ENCODE data around the gene HGD. TPM values are rescaled to one million over a fixed set of nuclear protein-coding genes. Genes with fewer than 3 reads are reported as not detected.
A peak's percentile ranks its signal among the peaks of the same experiment; 100 is the strongest.
"Not testable (repeated sequence)": the region's sequence is repeated elsewhere in the genome, so short reads cannot be mapped to it uniquely, and the experiment has no call there.

Gene HGD
- polyA plus RNA-seq, 6 donors from 2014 or later, result 0.42 to 1.5 (median 0.85) TPM; not detected in 2

DNA sequence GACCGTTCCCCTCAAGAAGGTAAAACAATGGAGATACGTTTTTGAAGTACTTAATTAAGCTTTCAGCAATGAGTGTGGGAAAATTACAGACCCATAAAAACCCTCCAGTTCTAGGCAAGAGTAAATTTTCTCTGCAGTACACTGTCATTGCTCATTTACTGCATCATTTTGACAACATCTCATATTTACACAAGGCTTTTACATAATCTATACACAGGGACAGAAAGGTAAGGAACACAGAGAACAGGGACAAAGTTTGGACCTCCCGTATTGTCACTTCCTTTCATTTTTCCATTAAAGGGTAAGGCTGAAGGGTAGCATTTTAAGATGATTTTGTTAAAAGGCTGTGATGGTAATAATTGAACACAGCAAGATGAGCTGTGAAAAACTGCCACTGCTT lies 7.4 kb upstream of the HGD start:
- H3K27ac Mint-ChIP-seq, result peak overlapping the region in 2 of 6 donors; percentile 36 to 72
- no peak overlapping the region for H3K4me3 Mint-ChIP-seq
- ATAC-seq (ENCODE audit: low read depth in 2 of 2) (no peak), DNase-seq (no peak)
- no peaks in the 10 kb centered on the region for H3K9me3 Mint-ChIP-seq
- peaks cover 0 to 11% (median 0%) of the 10 kb centered on the region in 3 donors for H3K4me1 Mint-ChIP-seq
- H3K36me3 Mint-ChIP-seq, result peaks cover 0 to 7% of the 10 kb centered on the region in 2 donors
- no peaks in the 10 kb centered on the region for H3K27me3 Mint-ChIP-seq

DNA sequence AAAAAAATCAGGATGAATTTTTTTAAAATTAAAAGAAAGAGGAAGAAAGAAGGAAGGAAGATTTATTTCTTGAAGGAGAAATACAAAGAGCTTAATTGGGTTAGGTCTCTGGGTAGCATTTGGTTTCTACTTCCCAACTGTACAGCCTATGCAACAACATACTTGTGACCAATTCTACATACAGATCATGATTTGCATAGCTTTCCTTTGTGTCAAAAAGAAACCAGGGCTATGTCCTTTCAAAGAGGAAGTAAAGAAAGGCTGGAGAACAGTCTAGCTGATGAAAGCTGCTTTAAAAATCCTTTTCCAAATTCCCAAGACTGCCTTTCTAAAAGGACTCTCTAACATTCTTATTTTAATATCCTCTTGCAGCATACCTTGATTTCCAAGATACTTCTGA lies 6.1 kb upstream of the HGD start:
- Mint-ChIP-seq H3K4me3 (no peak overlapping the region), H3K9me3 (no peaks in the 10 kb centered on the region), H3K36me3 (peaks cover under 1 to 4% of the 10 kb centered on the region in 2 donors), H3K27me3 (no peaks in the 10 kb centered on the region), H3K4me1 (peaks cover 0 to 11% (median 0%) of the 10 kb centered on the region in 3 donors), H3K27ac (peak overlapping the region in 2 of 6 donors; percentile 7 to 32)
- ATAC-seq (ENCODE audit: low read depth in 2 of 2) (peak; percentile 81 to 83), DNase-seq (peak; percentile 12)

DNA sequence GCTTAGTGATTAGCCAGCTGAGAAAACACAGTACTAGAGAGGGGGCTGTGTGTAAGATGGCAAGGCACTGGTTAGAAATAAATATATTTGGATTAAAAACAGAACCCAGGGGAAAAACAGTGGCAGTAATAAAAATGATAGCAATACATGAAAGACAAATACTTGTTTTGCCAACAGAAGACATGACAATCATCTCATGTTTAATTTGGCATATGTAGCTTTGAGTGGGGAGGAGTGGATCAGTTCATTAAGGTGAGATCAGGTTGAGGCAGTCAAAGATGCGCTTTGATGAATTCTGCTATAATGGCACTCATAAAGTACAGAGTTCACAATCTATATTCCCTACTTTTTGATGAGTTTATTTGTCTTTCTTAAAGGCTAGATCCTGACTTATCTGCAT lies 3.4 kb upstream of the HGD start:
- no peak for DNase-seq
- H3K4me1 Mint-ChIP-seq, result peaks cover 0 to 14% (median 0%) of the 10 kb centered on the region in 3 donors
- peaks cover 0 to 4% of the 10 kb centered on the region in 2 donors for H3K36me3 Mint-ChIP-seq
- no peak overlapping the region for H3K27ac Mint-ChIP-seq
- no peaks in the 10 kb centered on the region for H3K27me3 Mint-ChIP-seq
- no peaks in the 10 kb centered on the region for H3K9me3 Mint-ChIP-seq
- H3K4me3 Mint-ChIP-seq, result no peak overlapping the region
- no peak for ATAC-seq (ENCODE audit: low read depth in 2 of 2)

DNA sequence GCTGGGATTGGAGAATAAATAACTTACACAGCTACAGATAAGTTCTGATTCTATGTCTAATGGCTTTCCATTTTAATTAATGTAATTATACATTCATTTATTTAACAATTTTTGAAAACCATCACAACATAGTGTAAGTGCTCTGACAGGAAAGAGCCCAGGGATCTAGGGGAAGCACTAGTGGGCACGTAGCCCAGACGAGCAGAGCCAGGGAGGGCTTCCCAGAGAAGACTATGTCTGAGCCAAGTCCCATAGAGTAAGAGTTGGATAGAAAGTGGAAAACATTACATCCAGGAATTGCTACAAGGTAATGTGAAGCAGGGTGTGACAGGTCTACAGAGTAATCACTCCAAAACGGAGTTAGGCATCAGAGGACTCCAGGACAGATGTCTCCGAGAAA lies 2.9 kb upstream of the HGD start:
- Mint-ChIP-seq H3K27me3 (no peaks in the 10 kb centered on the region), H3K27ac (peak overlapping the region in 1 of 6 donors; percentile 71), H3K9me3 (no peaks in the 10 kb centered on the region)

DNA sequence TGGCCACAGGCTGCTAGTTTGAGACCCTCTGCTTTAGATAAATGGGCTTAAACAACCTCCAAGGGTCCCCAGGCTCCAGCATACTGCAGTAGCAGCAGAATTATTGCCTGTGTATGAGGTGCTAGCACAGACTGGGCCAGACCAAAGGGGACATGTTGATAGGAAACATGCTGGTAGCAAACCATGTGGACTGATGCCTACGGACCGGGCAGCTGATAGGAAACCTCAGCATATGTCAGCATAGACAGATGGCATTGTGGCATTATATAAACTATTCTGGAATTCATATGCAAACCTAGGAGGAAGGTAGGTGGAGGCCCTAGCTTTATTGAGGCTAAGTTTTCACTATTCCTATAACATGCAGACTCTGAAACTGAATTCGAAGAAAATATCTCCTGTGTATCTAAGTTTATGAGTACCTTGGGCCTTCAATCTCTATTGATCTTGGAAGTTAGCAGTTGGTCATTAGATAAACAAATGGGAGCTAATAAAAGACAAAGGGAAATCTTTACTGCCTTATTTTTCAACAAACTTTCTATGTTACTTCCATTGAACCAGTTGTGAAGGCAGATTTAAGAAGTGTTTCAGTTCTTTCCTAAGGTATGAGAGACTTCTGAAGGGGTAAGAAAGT lies 1.7 kb upstream of the HGD start:
- ATAC-seq (ENCODE audit: low read depth in 2 of 2) (no peak), DNase-seq (no peak)
- Mint-ChIP-seq H3K9me3 (no peaks in the 10 kb centered on the region), H3K4me3 (no peak overlapping the region), H3K36me3 (peaks cover 4 to 7% of the 10 kb centered on the region in 2 donors), H3K27me3 (no peaks in the 10 kb centered on the region), H3K4me1 (peaks cover 0 to 16% (median 7%) of the 10 kb centered on the region in 3 donors), H3K27ac (no peak overlapping the region)

More for the DNA sequence above, 2.9 kb upstream of the HGD start:
- DNase-seq, result no peak
- ATAC-seq (ENCODE audit: low read depth in 2 of 2), result no peak
- Mint-ChIP-seq H3K4me1 (peaks cover 0 to 14% (median 0%) of the 10 kb centered on the region in 3 donors), H3K36me3 (peaks cover 0 to 4% of the 10 kb centered on the region in 2 donors), H3K4me3 (no peak overlapping the region)

DNA sequence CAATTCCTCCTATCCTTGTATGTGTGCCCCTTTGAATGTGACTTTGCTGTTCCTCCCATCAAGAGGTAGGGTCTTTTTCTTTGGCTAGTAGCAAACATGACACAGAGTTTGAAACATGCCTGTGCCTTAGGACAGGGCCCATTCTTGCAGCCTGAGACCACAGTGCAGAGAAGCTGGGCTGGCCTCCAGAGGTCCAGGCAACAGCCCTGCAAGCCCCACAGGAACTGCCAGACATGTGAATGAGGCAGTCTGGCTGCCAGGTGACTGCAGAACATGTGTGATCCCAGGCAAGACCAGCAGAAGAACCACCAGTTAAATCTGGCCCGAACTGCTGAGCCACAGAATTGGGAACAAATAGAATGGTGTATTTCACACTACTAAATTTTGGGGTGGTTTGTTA lies 1.2 kb upstream of the HGD start:
- no peak for ATAC-seq (ENCODE audit: low read depth in 2 of 2)
- Mint-ChIP-seq H3K4me3 (no peak overlapping the region), H3K9me3 (peaks cover 0 to 3% (median 0%) of the 10 kb centered on the region in 7 donors), H3K27me3 (no peaks in the 10 kb centered on the region), H3K4me1 (peaks cover 4 to 15% (median 12%) of the 10 kb centered on the region in 3 donors), H3K27ac (peak overlapping the region in 1 of 6 donors; percentile 33), H3K36me3 (peaks cover 4 to 7% of the 10 kb centered on the region in 2 donors)
- no peak for DNase-seq

DNA sequence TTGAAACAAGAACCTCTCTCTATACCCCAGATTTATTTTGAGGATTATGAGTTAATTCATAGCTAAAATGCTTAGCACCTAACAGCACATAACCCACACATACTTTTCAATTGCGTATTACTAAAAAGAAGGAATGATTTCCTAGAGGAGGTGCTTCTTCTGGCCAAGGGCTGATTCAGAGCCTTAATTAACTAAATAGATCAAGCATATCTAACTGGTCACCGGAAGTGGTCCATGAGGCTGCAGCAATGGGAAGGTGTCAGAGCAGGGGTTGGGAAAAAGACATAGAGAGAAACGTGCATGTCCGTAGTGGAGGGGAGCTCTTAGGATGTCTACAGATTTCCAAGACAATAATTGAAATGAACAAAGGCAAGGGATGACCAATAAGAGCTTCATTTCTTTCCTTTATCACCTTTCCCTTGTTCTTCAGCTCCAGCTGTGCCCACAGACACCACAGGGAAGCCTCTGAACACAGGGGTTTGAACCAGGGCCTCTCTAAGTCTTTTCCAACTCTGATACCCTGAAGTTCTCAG lies 467 bp downstream of the HGD start:
- Mint-ChIP-seq H3K27ac (no peak overlapping the region), H3K36me3 (peaks cover 4 to 20% of the 10 kb centered on the region in 2 donors), H3K4me1 (peaks cover 4 to 14% (median 13%) of the 10 kb centered on the region in 3 donors), H3K9me3 (peaks cover 5 to 18% (median 8%) of the 10 kb centered on the region in 7 donors), H3K27me3 (peaks cover 0 to 9% (median 0%) of the 10 kb centered on the region in 3 donors), H3K4me3 (no peak overlapping the region)
- ATAC-seq (ENCODE audit: low read depth in 2 of 2), result no peak
- no peak for DNase-seq

DNA sequence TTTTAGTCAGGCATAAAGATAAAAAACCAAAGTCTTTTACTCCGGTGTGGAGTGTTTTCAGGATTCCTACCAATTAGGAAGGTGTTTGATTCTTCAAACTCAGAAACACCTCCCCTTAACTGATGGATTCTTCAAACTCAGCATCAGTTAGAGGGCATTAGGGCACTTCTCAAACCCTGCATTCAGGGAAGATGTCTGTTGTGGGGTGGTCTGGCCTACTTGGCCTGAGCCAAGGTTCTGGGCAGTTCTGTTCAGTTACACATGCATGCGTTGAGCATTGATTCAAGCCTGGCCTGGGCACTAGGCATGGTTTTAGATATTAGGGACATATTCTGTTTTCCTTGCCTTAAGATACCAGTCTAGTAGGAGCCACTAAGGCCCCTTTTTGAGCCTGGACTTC lies 1.0 kb downstream of the HGD start:
- Mint-ChIP-seq H3K27me3 (peaks cover 0 to 12% (median 0%) of the 10 kb centered on the region in 3 donors), H3K9me3 (peaks cover 7 to 21% (median 12%) of the 10 kb centered on the region in 7 donors), H3K27ac (peak overlapping the region in 1 of 6 donors; percentile 9), H3K4me3 (no peak overlapping the region), H3K36me3 (peaks cover 4 to 24% of the 10 kb centered on the region in 2 donors), H3K4me1 (peaks cover 4 to 14% (median 13%) of the 10 kb centered on the region in 3 donors)
- ATAC-seq (ENCODE audit: low read depth in 2 of 2) (no peak), DNase-seq (no peak)

DNA sequence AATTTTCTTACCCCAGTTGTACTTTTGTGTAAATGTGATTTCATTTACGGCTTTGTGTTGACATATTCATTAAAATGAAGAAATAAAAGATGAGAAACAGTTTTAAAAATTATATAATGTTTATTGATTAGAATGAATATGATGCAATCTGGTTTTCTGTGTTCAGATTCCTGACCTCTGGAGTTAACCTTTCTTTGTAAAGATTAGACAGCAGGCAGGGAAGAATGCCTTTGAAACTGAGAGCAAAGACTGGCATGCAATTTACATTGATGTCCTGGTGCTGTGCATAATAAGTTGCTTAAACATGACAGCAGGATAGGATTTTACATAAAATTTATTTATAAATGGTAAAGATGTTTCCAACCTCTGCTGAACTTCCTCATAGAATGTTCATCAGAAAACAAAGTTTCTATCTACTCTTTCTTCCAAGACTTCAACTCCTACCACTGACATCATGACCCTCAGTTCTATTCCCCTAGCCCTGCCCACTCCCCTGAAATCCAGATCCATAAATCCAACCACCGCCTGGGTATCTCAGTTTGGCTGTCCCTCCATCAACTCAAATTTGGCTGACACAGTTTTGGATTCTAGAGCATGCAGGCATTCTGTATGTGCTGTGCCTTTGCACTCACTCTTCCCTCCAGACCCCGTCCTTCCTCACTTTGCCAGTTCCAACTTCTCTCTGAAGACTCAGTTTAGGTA lies 1.7 kb downstream of the HGD start:
- Mint-ChIP-seq H3K4me3 (no peak overlapping the region), H3K36me3 (peaks cover 4 to 24% of the 10 kb centered on the region in 2 donors), H3K27me3 (peaks cover 0 to 15% (median 0%) of the 10 kb centered on the region in 3 donors), H3K27ac (peak overlapping the region in 1 of 6 donors; percentile 9), H3K9me3 (peaks cover 7 to 21% (median 13%) of the 10 kb centered on the region in 7 donors), H3K4me1 (peaks cover 4 to 14% (median 13%) of the 10 kb centered on the region in 3 donors)
- no peak for ATAC-seq (ENCODE audit: low read depth in 2 of 2)
- DNase-seq, result no peak

DNA sequence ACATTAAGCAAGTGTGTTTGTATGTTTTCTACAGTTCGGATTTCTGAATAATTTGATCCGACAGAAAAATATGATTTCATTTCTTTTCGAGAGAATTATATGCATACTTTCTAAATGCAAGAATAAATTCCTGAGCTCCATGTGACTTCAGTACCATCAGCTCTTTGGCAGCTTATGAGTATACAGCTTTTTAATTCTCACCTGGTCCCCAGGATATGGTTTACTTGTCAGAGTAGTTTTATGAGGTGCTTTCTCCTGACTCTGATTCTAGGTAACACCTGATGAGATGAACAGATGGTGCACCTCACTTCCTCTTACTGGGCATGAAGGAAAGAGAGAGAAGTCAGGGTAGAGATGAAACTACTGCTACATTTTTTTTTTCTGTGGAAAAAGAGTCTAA lies 3.1 kb downstream of the HGD start:
- peak; percentile 64 to 79 for ATAC-seq (ENCODE audit: low read depth in 2 of 2)
- no peak overlapping the region for H3K4me3 Mint-ChIP-seq
- H3K27me3 Mint-ChIP-seq, result peaks cover 0 to 23% (median 0%) of the 10 kb centered on the region in 3 donors
- no peak overlapping the region for H3K27ac Mint-ChIP-seq
- H3K36me3 Mint-ChIP-seq, result peaks cover 1 to 24% of the 10 kb centered on the region in 2 donors
- H3K9me3 Mint-ChIP-seq, result peaks cover 7 to 21% (median 14%) of the 10 kb centered on the region in 7 donors
- H3K4me1 Mint-ChIP-seq, result peaks cover 4 to 14% (median 13%) of the 10 kb centered on the region in 3 donors
- no peak for DNase-seq

DNA sequence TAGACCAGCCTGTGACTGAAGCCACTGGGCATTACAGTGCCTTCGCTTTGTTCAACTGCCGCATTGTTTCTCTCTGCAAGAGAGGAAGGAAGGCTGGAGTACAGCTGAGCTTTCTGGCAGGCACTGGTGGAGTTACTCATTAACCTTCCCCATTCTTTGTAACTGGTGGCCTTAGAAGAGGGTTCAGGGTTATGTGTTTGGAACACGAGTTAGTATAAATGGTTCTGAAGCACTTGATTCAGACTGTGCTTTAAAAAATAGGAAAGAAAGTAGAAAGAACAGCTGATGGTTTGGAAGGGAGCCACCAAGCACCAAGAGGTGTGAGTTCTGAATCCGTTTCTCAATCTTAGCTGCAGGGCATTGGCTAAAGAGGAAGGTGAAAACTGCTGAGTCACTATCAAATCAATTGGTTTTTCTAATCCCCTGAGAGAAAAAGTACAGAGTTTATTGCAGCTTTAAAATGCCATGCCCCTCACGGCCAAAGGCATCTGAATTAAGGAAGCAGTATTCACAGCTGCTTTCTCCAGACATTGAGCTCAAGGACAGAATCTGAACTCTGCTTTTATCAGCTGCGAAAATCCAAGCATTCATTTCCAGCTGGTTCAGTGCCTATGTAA lies 3.6 kb downstream of the HGD start:
- no peak for DNase-seq
- peaks cover 7 to 21% (median 14%) of the 10 kb centered on the region in 7 donors for H3K9me3 Mint-ChIP-seq
- H3K27me3 Mint-ChIP-seq, result peaks cover 0 to 23% (median 0%) of the 10 kb centered on the region in 3 donors
- H3K4me3 Mint-ChIP-seq, result no peak overlapping the region
- H3K4me1 Mint-ChIP-seq, result peaks cover 4 to 14% (median 13%) of the 10 kb centered on the region in 3 donors
- peaks cover 0 to 24% of the 10 kb centered on the region in 2 donors for H3K36me3 Mint-ChIP-seq
- ATAC-seq (ENCODE audit: low read depth in 2 of 2), result peak; percentile 32 to 47
- H3K27ac Mint-ChIP-seq, result peak overlapping the region in 2 of 6 donors; percentile 44 to 53

DNA sequence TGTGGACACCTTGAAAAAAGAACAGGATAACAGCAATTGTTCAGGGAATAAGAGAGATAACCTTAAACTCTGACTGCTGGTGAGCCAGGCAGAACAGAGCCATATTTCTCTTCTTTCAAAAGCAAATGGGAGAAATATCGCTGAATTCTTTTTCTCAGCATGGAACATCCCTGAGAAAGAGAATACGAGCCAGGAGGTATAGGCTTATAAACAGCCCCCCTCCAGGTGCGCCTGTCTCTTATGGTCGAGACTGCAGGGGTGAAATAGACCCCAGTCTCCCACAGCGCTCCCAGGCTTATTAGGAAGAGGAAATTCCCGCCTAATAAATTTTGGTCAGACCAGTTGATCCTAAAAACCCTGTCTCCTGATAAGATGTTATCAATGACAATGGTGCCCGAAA lies 4.8 kb downstream of the HGD start:
- not testable (repeated sequence) for H3K4me3 Mint-ChIP-seq; DNase-seq; H3K27ac Mint-ChIP-seq; ATAC-seq (ENCODE audit: low read depth in 2 of 2)
- H3K36me3 Mint-ChIP-seq, result peaks cover 0 to 24% of the 10 kb centered on the region in 2 donors
- peaks cover 4 to 14% (median 13%) of the 10 kb centered on the region in 3 donors for H3K4me1 Mint-ChIP-seq
- H3K9me3 Mint-ChIP-seq, result peaks cover 7 to 21% (median 14%) of the 10 kb centered on the region in 7 donors
- H3K27me3 Mint-ChIP-seq, result peaks cover 0 to 23% (median 0%) of the 10 kb centered on the region in 3 donors

DNA sequence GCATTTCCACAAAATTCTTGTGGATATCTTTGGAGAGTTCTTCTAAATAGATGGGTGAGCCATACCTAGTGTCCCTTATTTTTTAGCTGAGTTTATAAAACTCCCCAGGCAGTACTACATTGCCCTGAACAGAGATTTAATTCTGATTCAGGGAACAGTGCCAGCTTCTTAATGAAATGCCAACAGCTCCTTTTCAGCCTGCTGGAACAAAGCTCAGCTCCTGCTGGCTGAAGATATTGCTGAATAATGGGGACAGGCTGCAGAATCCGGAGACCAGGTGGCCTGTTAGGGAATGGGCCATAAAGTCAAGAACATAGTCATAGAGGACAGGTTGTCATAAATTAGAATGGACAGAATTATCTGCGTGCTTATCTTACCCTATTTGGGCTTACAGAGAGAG lies 8.9 kb downstream of the HGD start:
- peaks cover 7 to 20% (median 14%) of the 10 kb centered on the region in 7 donors for H3K9me3 Mint-ChIP-seq
- H3K27ac Mint-ChIP-seq, result no peak overlapping the region
- peaks cover 0 to 17% of the 10 kb centered on the region in 2 donors for H3K36me3 Mint-ChIP-seq
- H3K4me3 Mint-ChIP-seq, result no peak overlapping the region
- ATAC-seq (ENCODE audit: low read depth in 2 of 2), result no peak
- no peak for DNase-seq
- H3K27me3 Mint-ChIP-seq, result peaks cover 0 to 23% (median 0%) of the 10 kb centered on the region in 3 donors
- H3K4me1 Mint-ChIP-seq, result peaks cover 0 to 3% (median under 1%) of the 10 kb centered on the region in 3 donors

Data from naive B cell (primary cell).